Purkinje cell (primary cell): Measurements from ENCODE around the gene RBSN. TPM values are rescaled to one million over a fixed set of nuclear protein-coding genes. Genes with fewer than 3 reads are reported as not detected.

Source experiments
- polyA plus RNA-seq: library from polyadenylated mRNA; unstranded; fragments of >200 nt; fragmentation: Nextera tagmentation; gene quantifications from 2 replicates; pipeline ENCODE4 v1.2.1, GENCODE V29; 2014

Gene RBSN
- 8.5 and 10.6 TPM in 2 replicates for polyA plus RNA-seq

DNA sequence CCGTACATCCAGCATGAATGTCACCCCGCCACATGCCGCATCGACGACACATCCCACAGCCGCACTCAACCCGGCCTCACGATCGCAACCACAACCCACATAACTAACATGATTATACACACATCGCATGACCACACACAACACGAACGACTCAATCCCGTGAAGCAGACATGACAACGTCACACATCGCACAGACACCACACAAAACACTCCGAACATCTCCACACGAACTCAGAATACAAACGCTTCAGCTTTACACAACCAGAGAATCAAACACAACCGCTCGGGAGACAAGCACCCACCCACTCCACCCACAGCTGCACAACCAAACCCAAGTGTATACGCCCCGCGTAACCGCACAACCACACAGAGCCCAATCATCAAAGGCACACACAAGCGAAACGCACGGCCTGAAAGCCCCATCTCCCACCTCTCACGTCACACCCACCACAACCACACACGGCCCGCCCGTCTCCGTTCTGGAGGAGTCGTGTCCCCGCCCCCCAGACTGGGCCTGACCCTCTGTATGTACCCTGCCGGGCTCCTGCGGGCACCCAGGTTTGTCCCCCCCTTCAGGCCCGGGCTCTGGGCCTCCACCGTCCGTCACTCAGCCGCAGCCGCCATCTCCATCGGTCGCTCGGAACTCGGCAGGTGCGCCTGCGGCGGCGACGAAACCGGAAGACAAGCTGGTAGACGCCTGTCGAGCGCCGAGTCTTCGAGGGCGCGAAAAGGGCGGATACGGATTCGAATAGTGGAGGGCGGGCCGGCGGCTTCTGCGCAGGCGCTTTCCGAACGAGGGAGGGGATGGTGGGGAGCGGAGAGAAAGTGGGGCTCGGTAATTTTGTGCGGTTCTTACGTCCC, at the start of gene RBSN:
RBSN (minus strand) TSS at position 646 of the 861 bp plus-strand sequence. CDS start 3,028 bp downstream, outside the sequence.

GRCh38 chr3:15064835-15065549, 34.0 kb downstream of the RBSN start, which contains the start of gene MRPS25:
MRPS25 (minus strand) TSS chr3:15065315; CDS start chr3:15065194, 121 bp downstream.

Other genes with a start within 250 kb of the RBSN start
- gene NR2C2, start 151.6 kb downstream of the RBSN start, polyA plus RNA-seq = 3.9 and 4.5 TPM in 2 replicates
- 67.6 and 107 TPM in 2 replicates for gene MRPS25, start 33.8 kb downstream of the RBSN start, polyA plus RNA-seq
- gene CAPN7, start 107.1 kb upstream of the RBSN start, polyA plus RNA-seq = 15.4 and 32.0 TPM in 2 replicates
- gene SH3BP5, start 233.4 kb upstream of the RBSN start, polyA plus RNA-seq = 24.8 and 25.2 TPM in 2 replicates